Keratinocyte (primary cell): ENCODE measurements around the gene GNS. TPM values are rescaled to one million over a fixed set of nuclear protein-coding genes. Genes with fewer than 3 reads are reported as not detected.
A peak's percentile ranks its signal among the peaks of the same experiment; 100 is the strongest.

ENCODE experiments used
- DNase-seq: peaks from one replicate; pipeline ENCODE4 v3.0.0-alpha.2; 2011; ENCODE audit warnings: low read depth, missing footprints, low spot score
- FAIRE-seq: peaks from 2 replicates; lab custom pipeline; 2011; peaks lifted over from hg19 to GRCh38; lab: Jason Lieb, UNC
- H2AFZ ChIP-seq: 2 replicates; pipeline ENCODE4 v1.6.0; 2012; ENCODE audit warnings: low read length, control low read depth, inconsistent platforms; ENCODE audit not compliant: control insufficient read depth
- H3K27ac ChIP-seq: 2 replicates; pipeline ENCODE4 v1.5.1; 2011; ENCODE audit warnings: low read length; ENCODE audit not compliant: control insufficient read depth, insufficient read depth
- H3K27me3 ChIP-seq: 3 replicates; pipeline ENCODE4 v1.6.0; 2011; ENCODE audit warnings: low read length; ENCODE audit not compliant: control insufficient read depth, insufficient read depth; ENCODE audit errors: extremely low read depth
- H3K36me3 ChIP-seq, 2 experiments: 2 replicates in 1 of 2; 3 replicates in 1 of 2; pipeline ENCODE4 v1.5.1; 2011; ENCODE audit warnings: low read length in 2 of 2, mild to moderate bottlenecking in 1 of 2; ENCODE audit not compliant: control insufficient read depth in 2 of 2, insufficient read depth in 2 of 2; ENCODE audit errors: extremely low read depth in 1 of 2
- H3K4me1 ChIP-seq: 3 replicates; pipeline ENCODE4 v1.5.1; 2011; ENCODE audit warnings: low read length; ENCODE audit not compliant: control insufficient read depth, insufficient read depth; ENCODE audit errors: extremely low read depth
- H3K4me2 ChIP-seq: 3 replicates; pipeline ENCODE4 v1.6.0; 2011; ENCODE audit warnings: low read depth, low read length; ENCODE audit not compliant: control insufficient read depth, insufficient read depth; ENCODE audit errors: extremely low read depth
- H3K4me3 ChIP-seq, 3 experiments: fragments of 200-600 bp in 1 of 3; sonication (generic) in 1 of 3; 2 replicates in 2 of 3; 3 replicates in 1 of 3; pipeline ENCODE4 v1.5.1; 2011 to 2016; ENCODE audit warnings: low read length in 3 of 3, mild to moderate bottlenecking in 3 of 3, control low read depth in 2 of 3, inconsistent platforms in 1 of 3, low read depth in 1 of 3, mixed read lengths in 1 of 3, mixed run types in 1 of 3, moderate library complexity in 1 of 3; ENCODE audit not compliant: control insufficient read depth in 2 of 3, insufficient read depth in 2 of 3; ENCODE audit errors: extremely low read depth in 1 of 3
- H3K79me2 ChIP-seq: 2 replicates; pipeline ENCODE4 v1.6.0; 2012; ENCODE audit warnings: low read length; ENCODE audit not compliant: control insufficient read depth, insufficient read depth
- H3K9ac ChIP-seq: 3 replicates; pipeline ENCODE4 v1.6.0; 2011; ENCODE audit warnings: low read length; ENCODE audit not compliant: control insufficient read depth, insufficient read depth; ENCODE audit errors: extremely low read depth
- H3K9me1 ChIP-seq: 3 replicates; pipeline ENCODE4 v1.6.0; 2011; ENCODE audit warnings: low read length; ENCODE audit not compliant: control insufficient read depth, insufficient read depth; ENCODE audit errors: extremely low read depth
- H3K9me3 ChIP-seq: 2 replicates; pipeline ENCODE4 v1.5.1; 2012; ENCODE audit warnings: low read depth, low read length; ENCODE audit not compliant: control insufficient read depth
- H4K20me1 ChIP-seq: 3 replicates; pipeline ENCODE4 v1.6.0; 2011; ENCODE audit warnings: low read length; ENCODE audit not compliant: control insufficient read depth, insufficient read depth; ENCODE audit errors: extremely low read depth
- EZH2 ChIP-seq: IDR thresholded peaks from one replicate; pipeline ENCODE4 v1.6.1; 2012; ENCODE audit warnings: inconsistent platforms, mild to moderate bottlenecking, low read length, moderate library complexity
- dilution Hi-C: fragments of 300-500 bp; cut with MboI; formaldehyde crosslinking; loops from one replicate; pipeline ENCODE4 v1.7.0; 2020; ENCODE audit warnings: low sequenced_read_pairs; ENCODE audit not compliant: extremely low pct_ligation_motif_present
- polyA plus RNA-seq, 5 experiments: library from polyadenylated mRNA; depleted of rRNA in 3 of 5; stranded (reverse) in 3 of 5; stranded (forward) in 1 of 5; unstranded in 1 of 5; fragments of >200 nt; gene quantifications; 1 replicate in 1 of 5; 2 replicates in 3 of 5; 3 replicates in 1 of 5; pipeline versions ENCODE4 v1.2.1 to v1.2.3, GENCODE V29; 2011 to 2012; ENCODE audit warnings: missing spikeins in 2 of 5, low read depth in 1 of 5, low replicate concordance in 1 of 5
- TF ChIP-seq, protein P1 (sequence below), 3 experiments: IDR thresholded peaks in 1 of 3; conservative IDR thresholded peaks in 1 of 3; optimal IDR thresholded peaks in 1 of 3; 2 replicates in 2 of 3; 3 replicates in 1 of 3; pipeline versions ENCODE3 to v1.5.1; 2011; ENCODE audit warnings: low read length in 3 of 3, mild to moderate bottlenecking in 3 of 3, moderate library complexity in 2 of 3, control low read depth in 1 of 3, inconsistent platforms in 1 of 3; ENCODE audit not compliant: insufficient read depth in 2 of 3; ENCODE audit errors: extremely low read depth in 1 of 3

The GNS gene
- polyA plus RNA-seq, 1 donor (not counting 4 experiments of a cell fraction or from before 2014, with no cell fraction given), result 57.8 TPM

DNA sequence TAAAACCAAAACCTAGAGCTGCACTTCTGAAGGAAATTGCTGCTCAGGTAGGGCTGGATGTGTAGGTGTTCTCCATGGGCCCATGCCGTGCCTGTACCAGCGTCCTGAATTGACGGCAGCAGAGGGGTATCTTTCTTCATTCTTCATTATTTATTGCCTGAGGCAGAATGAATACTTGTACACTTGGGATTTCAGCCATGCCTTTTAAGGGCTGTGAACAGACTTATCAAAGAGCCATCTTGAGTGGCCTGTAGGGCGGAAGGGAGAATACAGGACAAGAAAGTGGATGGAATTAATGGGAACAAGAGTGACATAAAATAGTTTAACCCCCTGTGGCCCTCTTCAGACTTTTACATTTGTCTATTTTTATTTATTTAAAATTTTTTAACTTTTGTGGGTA, 87.5 kb downstream of the GNS start:
- H3K79me2 ChIP-seq, result peaks cover 11% of the 10 kb centered on the region
- no peaks in the 10 kb centered on the region for H3K9me3 ChIP-seq
- H3K4me1 ChIP-seq, result peaks cover 31% of the 10 kb centered on the region
- H3K9ac ChIP-seq, result no peak overlapping the region
- H3K27ac ChIP-seq, result no peak overlapping the region
- peaks cover 0 to 2% of the 10 kb centered on the region in 2 experiments for H3K36me3 ChIP-seq
- dilution Hi-C loops, result no loop called here
- no peak overlapping the region for H2AFZ ChIP-seq
- no peaks in the 10 kb centered on the region for H4K20me1 ChIP-seq
- DNase-seq, result no peak
- TF ChIP-seq EZH2, result no peak
- no peak overlapping the region for H3K4me3 ChIP-seq
- no peaks in the 10 kb centered on the region for H3K9me1 ChIP-seq
- no peak for FAIRE-seq
- H3K27me3 ChIP-seq, result no peaks in the 10 kb centered on the region
- no peak overlapping the region for H3K4me2 ChIP-seq

DNA sequence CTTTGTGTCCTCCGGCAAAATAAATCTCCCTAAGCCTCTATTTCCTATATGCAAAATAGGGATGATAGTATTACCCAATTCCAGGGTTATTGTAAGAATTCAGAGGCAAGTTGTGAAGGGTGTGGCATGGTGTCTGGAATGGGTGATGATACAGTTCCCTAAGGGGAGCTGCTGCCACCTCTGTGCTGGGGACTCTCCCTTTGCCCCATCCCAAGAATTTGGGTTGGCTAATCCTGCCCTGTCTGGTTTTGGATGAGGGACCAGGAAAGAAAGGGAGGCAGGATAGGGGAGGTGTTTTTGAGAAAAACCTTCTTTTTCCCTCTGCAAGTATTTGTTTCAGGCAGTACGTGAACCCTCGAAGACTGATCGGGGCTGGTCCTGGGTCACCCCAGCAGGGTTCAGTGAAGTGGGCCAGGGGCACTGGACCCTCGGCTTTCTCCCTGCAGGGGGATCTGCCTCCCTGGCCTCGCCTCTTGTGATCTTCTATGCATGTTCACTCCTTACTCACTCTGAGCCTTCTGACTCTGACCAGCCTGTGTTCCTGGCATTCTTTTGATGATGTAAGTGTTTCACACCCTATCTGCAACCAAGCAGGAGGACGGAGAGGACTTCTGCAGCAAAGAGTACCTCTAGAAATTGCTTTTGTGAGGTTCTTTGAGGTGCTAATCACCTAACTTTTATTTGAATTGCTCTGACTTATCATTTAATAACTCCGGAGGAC, 88.1 kb downstream of the GNS start:
- Histone ChIP-seq H3K9ac (peak overlapping the region; percentile 24), H4K20me1 (no peaks in the 10 kb centered on the region), H3K36me3 (peaks cover 0 to 2% of the 10 kb centered on the region in 2 experiments), H3K27ac (peak overlapping the region; percentile 54), H3K27me3 (no peaks in the 10 kb centered on the region), H3K4me2 (peak overlapping the region; percentile 22), H3K4me3 (no peak overlapping the region), H3K79me2 (peaks cover 14% of the 10 kb centered on the region), H3K9me1 (no peaks in the 10 kb centered on the region), H3K9me3 (no peaks in the 10 kb centered on the region), H2AFZ (no peak overlapping the region), H3K4me1 (peaks cover 31% of the 10 kb centered on the region)
- TF ChIP-seq EZH2, result no peak
- TF ChIP-seq, protein P1, sequence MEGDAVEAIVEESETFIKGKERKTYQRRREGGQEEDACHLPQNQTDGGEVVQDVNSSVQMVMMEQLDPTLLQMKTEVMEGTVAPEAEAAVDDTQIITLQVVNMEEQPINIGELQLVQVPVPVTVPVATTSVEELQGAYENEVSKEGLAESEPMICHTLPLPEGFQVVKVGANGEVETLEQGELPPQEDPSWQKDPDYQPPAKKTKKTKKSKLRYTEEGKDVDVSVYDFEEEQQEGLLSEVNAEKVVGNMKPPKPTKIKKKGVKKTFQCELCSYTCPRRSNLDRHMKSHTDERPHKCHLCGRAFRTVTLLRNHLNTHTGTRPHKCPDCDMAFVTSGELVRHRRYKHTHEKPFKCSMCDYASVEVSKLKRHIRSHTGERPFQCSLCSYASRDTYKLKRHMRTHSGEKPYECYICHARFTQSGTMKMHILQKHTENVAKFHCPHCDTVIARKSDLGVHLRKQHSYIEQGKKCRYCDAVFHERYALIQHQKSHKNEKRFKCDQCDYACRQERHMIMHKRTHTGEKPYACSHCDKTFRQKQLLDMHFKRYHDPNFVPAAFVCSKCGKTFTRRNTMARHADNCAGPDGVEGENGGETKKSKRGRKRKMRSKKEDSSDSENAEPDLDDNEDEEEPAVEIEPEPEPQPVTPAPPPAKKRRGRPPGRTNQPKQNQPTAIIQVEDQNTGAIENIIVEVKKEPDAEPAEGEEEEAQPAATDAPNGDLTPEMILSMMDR (optimal IDR thresholded peaks at IDR 0.05 in 1 of 3, IDR thresholded peaks at IDR 0.05 in 1 of 3, conservative IDR thresholded peaks at IDR 0.05 in 1 of 3; ENCODE audit: extremely low read depth in 1 of 3, insufficient read depth in 2 of 3, low read length in 3 of 3), result no peak
- peak; percentile 45 for DNase-seq
- FAIRE-seq, result peak; percentile 46
- dilution Hi-C loops, result no loop called here
